SHP77 treated with DMSO at 0.1 percent for 48 hours (cell line): ENCODE results near the gene LMBR1.
"Not testable (repeated sequence)": the region's sequence is repeated elsewhere in the genome, so short reads cannot be mapped to it uniquely, and the experiment has no call there.

ENCODE experiments used
- DNase-seq: peaks from one replicate; lab custom pipeline; 2025; lab: John Stamatoyannopoulos, UW

LMBR1 gene

GRCh38 chr7:156845379-156846101 lies 47.4 kb downstream of the LMBR1 start:
- no peak for DNase-seq

- DNase-seq, result not testable (repeated sequence)
These were observed 49.4 kb downstream of the LMBR1 start for GRCh38 chr7:156843582-156843981.

- no peak for DNase-seq
These were observed 49.8 kb downstream of the LMBR1 start for GRCh38 chr7:156843157-156843556.

- no peak for DNase-seq
These were observed 50.2 kb downstream of the LMBR1 start for GRCh38 chr7:156842740-156843140.

- no peak for DNase-seq
These were observed 50.7 kb downstream of the LMBR1 start for GRCh38 chr7:156842317-156842716.

GRCh38 chr7:156841497-156841896 lies 51.5 kb downstream of the LMBR1 start:
- DNase-seq, result no peak

GRCh38 chr7:156840134-156840533 lies 52.8 kb downstream of the LMBR1 start:
- DNase-seq, result no peak

GRCh38 chr7:156836443-156836842 lies 56.5 kb downstream of the LMBR1 start:
- no peak for DNase-seq

GRCh38 chr7:156834462-156834861 lies 58.5 kb downstream of the LMBR1 start:
- DNase-seq, result no peak

- no peak for DNase-seq
These were observed 59.7 kb downstream of the LMBR1 start for GRCh38 chr7:156833312-156833711.

GRCh38 chr7:156832195-156832877 lies 60.6 kb downstream of the LMBR1 start:
- no peak for DNase-seq

GRCh38 chr7:156829669-156830336 lies 63.2 kb downstream of the LMBR1 start:
- no peak for DNase-seq

- DNase-seq, result no peak
These were observed 65.3 kb downstream of the LMBR1 start for GRCh38 chr7:156827587-156828203.

- no peak for DNase-seq
These were observed 69.5 kb downstream of the LMBR1 start for GRCh38 chr7:156823435-156823834.

- no peak for DNase-seq
These were observed 72.4 kb downstream of the LMBR1 start for GRCh38 chr7:156820445-156821063.

GRCh38 chr7:156819733-156820295 lies 73.2 kb downstream of the LMBR1 start:
- no peak for DNase-seq

- no peak for DNase-seq
These were observed 74.8 kb downstream of the LMBR1 start for GRCh38 chr7:156818133-156818532.

- DNase-seq, result no peak
These were observed 75.9 kb downstream of the LMBR1 start for GRCh38 chr7:156816943-156817572.

GRCh38 chr7:156811706-156812105 lies 81.3 kb downstream of the LMBR1 start:
- DNase-seq, result no peak

GRCh38 chr7:156803656-156804055 lies 89.3 kb downstream of the LMBR1 start:
- not testable (repeated sequence) for DNase-seq

- DNase-seq, result no peak
These were observed 90.8 kb downstream of the LMBR1 start for GRCh38 chr7:156802214-156802613.
